Measurements from ENCODE around the gene SFTPB.

- TF ChIP-seq, protein P1, sequence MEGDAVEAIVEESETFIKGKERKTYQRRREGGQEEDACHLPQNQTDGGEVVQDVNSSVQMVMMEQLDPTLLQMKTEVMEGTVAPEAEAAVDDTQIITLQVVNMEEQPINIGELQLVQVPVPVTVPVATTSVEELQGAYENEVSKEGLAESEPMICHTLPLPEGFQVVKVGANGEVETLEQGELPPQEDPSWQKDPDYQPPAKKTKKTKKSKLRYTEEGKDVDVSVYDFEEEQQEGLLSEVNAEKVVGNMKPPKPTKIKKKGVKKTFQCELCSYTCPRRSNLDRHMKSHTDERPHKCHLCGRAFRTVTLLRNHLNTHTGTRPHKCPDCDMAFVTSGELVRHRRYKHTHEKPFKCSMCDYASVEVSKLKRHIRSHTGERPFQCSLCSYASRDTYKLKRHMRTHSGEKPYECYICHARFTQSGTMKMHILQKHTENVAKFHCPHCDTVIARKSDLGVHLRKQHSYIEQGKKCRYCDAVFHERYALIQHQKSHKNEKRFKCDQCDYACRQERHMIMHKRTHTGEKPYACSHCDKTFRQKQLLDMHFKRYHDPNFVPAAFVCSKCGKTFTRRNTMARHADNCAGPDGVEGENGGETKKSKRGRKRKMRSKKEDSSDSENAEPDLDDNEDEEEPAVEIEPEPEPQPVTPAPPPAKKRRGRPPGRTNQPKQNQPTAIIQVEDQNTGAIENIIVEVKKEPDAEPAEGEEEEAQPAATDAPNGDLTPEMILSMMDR (IDR thresholded peaks at IDR 0.05), result no peak
- TF ChIP-seq POLR2A (IDR thresholded peaks at IDR 0.05), result no peak
Observed at GRCh38 chr2:85702800-85703199, 34.8 kb upstream of the SFTPB start.
